RWPE2 (cell line): ENCODE results near the gene SPAG16.

Source experiments
- ATAC-seq: fragments of 200-7000 bp; cut with Tn5 transposase; 3 replicates; pipeline ENCODE4 v1.9.1; 2021; ENCODE audit warnings: low read depth
- DNase-seq: peaks from one replicate; pipeline ENCODE4 v3.0.0-alpha.2; 2020; ENCODE audit warnings: low spot score
- H3K27ac ChIP-seq: fragments of 450-650 bp; 2 replicates; pipeline ENCODE4 v1.5.1; 2017; ENCODE audit warnings: mild to moderate bottlenecking; ENCODE audit not compliant: poor library complexity, severe bottlenecking
- H3K27me3 ChIP-seq: fragments of 250-450 bp; sonication (Bioruptor Pico); 2 replicates; pipeline ENCODE4 v1.5.1; 2021; ENCODE audit warnings: mild to moderate bottlenecking, moderate library complexity; ENCODE audit not compliant: insufficient read depth, poor library complexity, severe bottlenecking
- H3K36me3 ChIP-seq: fragments of 250-450 bp; sonication (Bioruptor Pico); 2 replicates; pipeline ENCODE4 v1.5.1; 2020; ENCODE audit warnings: low read depth, mild to moderate bottlenecking, moderate library complexity
- H3K4me1 ChIP-seq: fragments of 250-450 bp; sonication (Bioruptor Pico); 2 replicates; pipeline ENCODE4 v1.5.1; 2021; ENCODE audit warnings: mild to moderate bottlenecking, moderate library complexity; ENCODE audit not compliant: insufficient read depth, poor library complexity, severe bottlenecking
- H3K4me3 ChIP-seq: fragments of 250-450 bp; sonication (Bioruptor Pico); 2 replicates; pipeline ENCODE4 v1.5.1; 2021; ENCODE audit warnings: mild to moderate bottlenecking, moderate library complexity; ENCODE audit not compliant: severe bottlenecking
- H3K9me3 ChIP-seq: fragments of 250-450 bp; sonication (Bioruptor Pico); 2 replicates; pipeline ENCODE4 v1.5.1; 2021; ENCODE audit warnings: mild to moderate bottlenecking, moderate library complexity; ENCODE audit not compliant: severe bottlenecking
- TF ChIP-seq, protein P1 (sequence below): fragments of 450-650 bp; IDR thresholded peaks from one replicate; pipeline ENCODE4 v1.5.1; 2017; ENCODE audit warnings: mild to moderate bottlenecking, moderate library complexity; ENCODE audit not compliant: poor library complexity, severe bottlenecking

SPAG16 gene

DNA sequence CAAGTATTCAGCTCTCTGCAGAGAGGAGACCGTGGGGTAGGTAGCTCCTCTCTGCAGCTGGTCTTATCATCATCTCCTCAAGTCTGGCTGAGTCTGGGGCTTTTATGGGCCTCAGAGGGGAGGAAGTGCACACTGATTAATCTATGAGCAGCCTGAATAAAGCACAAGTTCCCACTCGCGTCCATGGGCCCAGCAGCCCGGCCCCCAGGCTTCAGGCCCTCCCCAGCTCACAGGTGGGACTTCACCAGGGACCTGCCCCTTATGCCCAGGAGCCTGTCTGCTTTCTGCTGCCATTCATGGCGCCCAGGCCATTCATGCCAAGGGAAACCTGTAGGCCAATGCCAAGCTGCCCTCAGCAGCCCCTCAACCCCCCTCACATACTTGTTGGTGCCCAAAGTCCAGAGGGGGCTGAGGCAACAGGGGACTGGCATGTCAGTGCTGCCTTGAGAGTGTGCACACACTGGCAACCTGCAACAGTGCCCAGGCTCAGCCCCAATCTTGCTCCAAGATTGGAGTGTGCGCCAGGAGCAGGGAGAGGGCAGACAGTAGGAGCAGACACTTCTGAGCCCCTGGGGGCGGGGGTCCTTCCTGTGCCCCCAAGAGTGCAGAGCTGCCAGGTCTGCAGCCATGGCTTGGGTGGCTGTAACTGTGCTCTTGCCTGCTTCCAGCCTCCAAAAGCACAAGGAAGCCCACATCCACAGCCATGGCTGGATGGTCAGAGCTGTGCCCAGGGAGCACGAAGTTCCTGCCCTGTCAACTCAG is 751.0 kb downstream of the SPAG16 start:
- no peaks in the 10 kb centered on the region for H3K27me3 ChIP-seq
- H3K4me3 ChIP-seq = no peak overlapping the region
- no peak for DNase-seq
- no peak for ATAC-seq
- no peaks in the 10 kb centered on the region for H3K4me1 ChIP-seq
- TF ChIP-seq, protein P1, sequence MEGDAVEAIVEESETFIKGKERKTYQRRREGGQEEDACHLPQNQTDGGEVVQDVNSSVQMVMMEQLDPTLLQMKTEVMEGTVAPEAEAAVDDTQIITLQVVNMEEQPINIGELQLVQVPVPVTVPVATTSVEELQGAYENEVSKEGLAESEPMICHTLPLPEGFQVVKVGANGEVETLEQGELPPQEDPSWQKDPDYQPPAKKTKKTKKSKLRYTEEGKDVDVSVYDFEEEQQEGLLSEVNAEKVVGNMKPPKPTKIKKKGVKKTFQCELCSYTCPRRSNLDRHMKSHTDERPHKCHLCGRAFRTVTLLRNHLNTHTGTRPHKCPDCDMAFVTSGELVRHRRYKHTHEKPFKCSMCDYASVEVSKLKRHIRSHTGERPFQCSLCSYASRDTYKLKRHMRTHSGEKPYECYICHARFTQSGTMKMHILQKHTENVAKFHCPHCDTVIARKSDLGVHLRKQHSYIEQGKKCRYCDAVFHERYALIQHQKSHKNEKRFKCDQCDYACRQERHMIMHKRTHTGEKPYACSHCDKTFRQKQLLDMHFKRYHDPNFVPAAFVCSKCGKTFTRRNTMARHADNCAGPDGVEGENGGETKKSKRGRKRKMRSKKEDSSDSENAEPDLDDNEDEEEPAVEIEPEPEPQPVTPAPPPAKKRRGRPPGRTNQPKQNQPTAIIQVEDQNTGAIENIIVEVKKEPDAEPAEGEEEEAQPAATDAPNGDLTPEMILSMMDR = no peak
- H3K9me3 ChIP-seq = no peaks in the 10 kb centered on the region
- no peaks in the 10 kb centered on the region for H3K36me3 ChIP-seq
- no peak overlapping the region for H3K27ac ChIP-seq

DNA sequence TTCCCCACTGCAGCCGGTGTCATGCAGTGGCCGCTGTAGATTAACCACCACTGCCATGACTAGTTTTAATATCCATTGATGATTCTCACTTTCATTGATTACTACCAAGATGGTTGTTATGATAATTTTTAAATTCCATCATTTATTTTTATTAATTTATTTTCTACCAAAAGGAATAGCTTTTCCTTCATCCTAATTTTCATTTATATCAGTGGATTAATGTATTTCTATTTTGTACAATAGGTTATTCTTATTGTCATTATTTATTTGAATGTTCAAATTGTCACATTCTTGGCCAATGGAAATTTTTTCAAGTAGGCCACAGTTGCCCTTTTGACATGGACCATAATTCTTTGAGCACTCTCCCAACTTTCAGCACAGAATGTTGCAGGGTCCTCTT is 751.7 kb downstream of the SPAG16 start:
- ATAC-seq = no peak
- no peak overlapping the region for H3K4me3 ChIP-seq
- DNase-seq = no peak
- H3K9me3 ChIP-seq = no peaks in the 10 kb centered on the region
- H3K4me1 ChIP-seq = no peaks in the 10 kb centered on the region
- H3K36me3 ChIP-seq = no peaks in the 10 kb centered on the region
- no peak overlapping the region for H3K27ac ChIP-seq
- H3K27me3 ChIP-seq = no peaks in the 10 kb centered on the region
- TF ChIP-seq, protein P1 = no peak

DNA sequence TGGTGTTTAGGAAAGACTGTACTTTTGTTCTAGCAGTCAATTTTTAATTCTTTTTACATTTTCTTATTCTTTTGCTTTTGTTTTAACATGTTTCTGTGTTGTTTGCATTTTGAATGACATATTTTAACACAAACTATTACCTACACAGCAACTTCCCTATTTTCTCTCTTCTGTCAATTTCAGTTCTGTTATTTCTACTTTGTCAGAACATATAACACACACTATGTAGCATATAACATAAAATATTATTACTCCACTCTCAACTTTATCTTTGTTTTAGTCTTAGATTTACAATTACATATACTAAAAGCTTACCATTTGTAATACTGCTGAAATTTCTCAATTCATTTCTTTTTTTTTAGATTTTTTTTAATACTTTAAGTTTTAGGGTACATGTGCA is 753.9 kb downstream of the SPAG16 start:
- H3K4me1 ChIP-seq = no peaks in the 10 kb centered on the region
- H3K9me3 ChIP-seq = no peaks in the 10 kb centered on the region
- H3K36me3 ChIP-seq = no peaks in the 10 kb centered on the region
- TF ChIP-seq, protein P1 = no peak
- no peaks in the 10 kb centered on the region for H3K27me3 ChIP-seq
- ATAC-seq (no peak), DNase-seq (no peak)
- H3K4me3 ChIP-seq = no peak overlapping the region
- H3K27ac ChIP-seq = no peak overlapping the region

DNA sequence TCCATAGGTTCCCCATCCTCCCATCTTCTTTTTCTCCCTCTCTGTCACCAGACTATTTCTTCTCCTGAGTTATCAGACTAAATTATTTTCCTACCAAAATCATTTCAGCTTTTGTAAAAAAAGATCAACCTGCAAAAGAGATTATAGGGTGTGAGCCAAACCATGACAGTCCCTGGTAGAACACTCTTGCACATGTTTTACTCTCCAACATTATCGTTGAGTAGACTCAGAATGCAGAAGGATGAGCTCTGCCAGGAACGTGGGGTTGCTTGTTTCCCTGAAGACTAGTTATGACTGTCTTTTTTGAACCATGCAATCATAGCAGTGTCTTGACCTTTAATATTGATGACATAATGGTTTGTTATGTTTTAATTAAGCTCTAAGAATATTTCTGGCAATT is 766.5 kb downstream of the SPAG16 start:
- no peaks in the 10 kb centered on the region for H3K36me3 ChIP-seq
- TF ChIP-seq, protein P1 = no peak

DNA sequence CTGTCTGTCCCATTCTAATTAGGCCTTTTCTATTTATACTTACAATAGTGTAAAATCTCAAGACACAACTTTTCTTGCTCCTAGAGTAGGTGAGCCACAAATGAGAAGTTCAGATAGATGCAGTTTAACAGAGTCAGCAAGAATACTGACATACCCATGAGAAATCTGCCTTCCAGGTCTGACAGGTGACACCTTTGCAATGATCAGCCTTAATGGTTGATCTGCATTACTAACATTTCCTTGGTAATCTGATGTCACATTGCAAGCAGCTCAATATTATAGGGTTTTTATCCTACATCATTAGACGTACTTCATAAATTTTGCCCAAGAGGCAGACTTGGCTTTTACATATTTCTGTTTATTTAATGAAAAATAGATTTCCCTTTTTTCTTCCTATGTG is 767.3 kb downstream of the SPAG16 start:
- Histone ChIP-seq H3K4me1 (no peaks in the 10 kb centered on the region), H3K27me3 (no peaks in the 10 kb centered on the region), H3K36me3 (no peaks in the 10 kb centered on the region), H3K4me3 (no peak overlapping the region), H3K9me3 (no peaks in the 10 kb centered on the region), H3K27ac (no peak overlapping the region)
- no peak for ATAC-seq
- TF ChIP-seq, protein P1 = no peak
- DNase-seq = no peak

More for the DNA sequence above, 766.5 kb downstream of the SPAG16 start:
- Histone ChIP-seq H3K27me3 (no peaks in the 10 kb centered on the region), H3K4me1 (no peaks in the 10 kb centered on the region), H3K4me3 (no peak overlapping the region), H3K9me3 (no peaks in the 10 kb centered on the region), H3K27ac (no peak overlapping the region)
- no peak for DNase-seq
- no peak for ATAC-seq
